Measurements from ENCODE around the gene SPDEF. TPM values are rescaled to one million over a fixed set of nuclear protein-coding genes. Genes with fewer than 3 reads are reported as not detected.

Gene SPDEF
- total RNA-seq, 1 donor from 2014 or later, result 0.11 TPM

- H3K27me3 Mint-ChIP-seq, result no peaks in the 10 kb centered on the region
- intact Hi-C loops (cut with micrococcal nuclease), result loop anchor here (10.0 kb wide), 1 partner anchor 234 kb away; the partner anchor contains the start of gene SNRPC
These were observed 35.3 kb downstream of the SPDEF start for GRCh38 chr6:34520645-34521462.

GRCh38 chr6:34519971-34520644 is 36.0 kb downstream of the SPDEF start:
- CTCF ChIA-PET, result no interaction called here
- DNase-seq, result no peak
- Mint-ChIP-seq H3K27me3 (no peaks in the 10 kb centered on the region), H3K4me1 (peaks cover 4% of the 10 kb centered on the region), H3K36me3 (ENCODE audit: low read depth) (no peaks in the 10 kb centered on the region), H3K27ac (no peak overlapping the region), H3K4me3 (no peak overlapping the region), H3K9me3 (no peaks in the 10 kb centered on the region)
- ATAC-seq (ENCODE audit: low read depth), result no peak
- TF ChIP-seq CTCF (IDR thresholded peaks at IDR 0.05), result no peak
- POLR2A ChIA-PET, result no interaction called here
- intact Hi-C loops (cut with micrococcal nuclease), result loop anchor here (10.0 kb wide), 1 partner anchor 235 kb away; the partner anchor contains the start of gene SNRPC

More at GRCh38 chr6:34520645-34521462, 35.3 kb downstream of the SPDEF start:
- Mint-ChIP-seq H3K27ac (no peak overlapping the region), H3K4me3 (no peak overlapping the region), H3K36me3 (ENCODE audit: low read depth) (no peaks in the 10 kb centered on the region), H3K9me3 (no peaks in the 10 kb centered on the region), H3K4me1 (peaks cover 4% of the 10 kb centered on the region)
- DNase-seq (no peak), ATAC-seq (ENCODE audit: low read depth) (no peak)
- CTCF ChIA-PET, result no interaction called here
- no peak for TF ChIP-seq CTCF (IDR thresholded peaks at IDR 0.05)
- POLR2A ChIA-PET, result no interaction called here

- CTCF ChIA-PET, result no interaction called here
- DNase-seq (no peak), ATAC-seq (ENCODE audit: low read depth) (no peak)
- intact Hi-C loops (cut with micrococcal nuclease), result no loop called here
- no peaks in the 10 kb centered on the region for H3K36me3 Mint-ChIP-seq (ENCODE audit: low read depth)
- H3K4me3 Mint-ChIP-seq, result no peak overlapping the region
- H3K27me3 Mint-ChIP-seq, result no peaks in the 10 kb centered on the region
- H3K27ac Mint-ChIP-seq, result no peak overlapping the region
- TF ChIP-seq CTCF (IDR thresholded peaks at IDR 0.05), result no peak
- H3K9me3 Mint-ChIP-seq, result no peaks in the 10 kb centered on the region
- POLR2A ChIA-PET, result no interaction called here
- peaks cover 4% of the 10 kb centered on the region for H3K4me1 Mint-ChIP-seq
These were observed 37.3 kb downstream of the SPDEF start for GRCh38 chr6:34518669-34519365.

GRCh38 chr6:34517966-34518365 is 38.2 kb downstream of the SPDEF start:
- ATAC-seq (ENCODE audit: low read depth) (no peak), DNase-seq (no peak)
- Mint-ChIP-seq H3K27ac (no peak overlapping the region), H3K4me3 (no peak overlapping the region), H3K27me3 (no peaks in the 10 kb centered on the region), H3K4me1 (peaks cover 4% of the 10 kb centered on the region), H3K36me3 (ENCODE audit: low read depth) (no peaks in the 10 kb centered on the region), H3K9me3 (no peaks in the 10 kb centered on the region)
- TF ChIP-seq CTCF (IDR thresholded peaks at IDR 0.05), result no peak
- ChIA-PET CTCF (no interaction called here), POLR2A (no interaction called here)
- intact Hi-C loops (cut with micrococcal nuclease), result no loop called here

GRCh38 chr6:34517461-34517881 is 38.7 kb downstream of the SPDEF start:
- no peak for TF ChIP-seq CTCF (IDR thresholded peaks at IDR 0.05)
- Mint-ChIP-seq H3K4me1 (peaks cover 4% of the 10 kb centered on the region), H3K36me3 (ENCODE audit: low read depth) (no peaks in the 10 kb centered on the region), H3K27me3 (no peaks in the 10 kb centered on the region), H3K4me3 (no peak overlapping the region), H3K9me3 (no peaks in the 10 kb centered on the region), H3K27ac (no peak overlapping the region)
- CTCF ChIA-PET, result interaction anchor here (0.6 kb wide), 1 partner anchor 137 kb away, joined by 3 read pairs; no protein-coding TSS in a partner anchor
- no peak for DNase-seq
- ATAC-seq (ENCODE audit: low read depth), result no peak
- intact Hi-C loops (cut with micrococcal nuclease), result no loop called here
- POLR2A ChIA-PET, result no interaction called here

Data from activated B cell treated with CpG ODN at 0.5 μM for 24 hours (primary cell).